HG03342 (cell line): Measurements from ENCODE around the gene EXO1.
"Not testable (repeated sequence)": the region's sequence is repeated elsewhere in the genome, so short reads cannot be mapped to it uniquely, and the experiment has no call there.

Experiments used
- ATAC-seq: cut with Tn5 transposase; IDR thresholded peaks from one replicate; pipeline ENCODE4 v1.9.1; 2021; ENCODE audit warnings: mild to moderate bottlenecking, moderate library complexity; ENCODE audit not compliant: unreplicated experiment

Gene EXO1

DNA sequence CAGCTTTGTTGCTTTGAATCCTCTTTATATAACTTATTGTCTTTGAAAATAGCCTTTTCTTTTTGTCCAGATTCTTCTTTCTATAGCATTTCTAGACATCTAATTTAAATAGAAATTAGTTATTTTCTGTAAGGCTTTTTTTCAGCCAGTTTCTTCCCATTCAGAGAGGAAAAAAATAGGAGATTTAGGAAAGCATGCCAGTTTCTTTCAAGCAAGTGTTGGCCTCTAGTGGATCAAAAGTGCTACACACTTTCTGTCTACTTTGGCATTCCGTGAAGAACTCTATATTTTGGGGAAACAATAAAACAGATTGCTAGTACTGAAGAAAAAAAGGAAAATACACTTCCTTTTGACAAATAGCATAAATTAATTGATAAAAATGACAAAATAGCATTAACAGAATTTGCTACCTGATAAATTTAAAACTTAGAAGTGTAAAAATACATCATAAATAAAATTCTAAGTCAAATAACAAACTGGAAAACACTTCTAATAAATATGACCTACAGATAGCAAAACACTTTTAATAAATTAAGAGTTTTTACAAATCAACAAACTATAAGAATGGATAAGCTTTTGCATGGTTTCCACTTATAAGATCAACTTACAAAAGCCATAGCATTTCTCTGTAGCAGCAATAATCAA is 13.1 kb upstream of the EXO1 start:
- no peak for ATAC-seq

DNA sequence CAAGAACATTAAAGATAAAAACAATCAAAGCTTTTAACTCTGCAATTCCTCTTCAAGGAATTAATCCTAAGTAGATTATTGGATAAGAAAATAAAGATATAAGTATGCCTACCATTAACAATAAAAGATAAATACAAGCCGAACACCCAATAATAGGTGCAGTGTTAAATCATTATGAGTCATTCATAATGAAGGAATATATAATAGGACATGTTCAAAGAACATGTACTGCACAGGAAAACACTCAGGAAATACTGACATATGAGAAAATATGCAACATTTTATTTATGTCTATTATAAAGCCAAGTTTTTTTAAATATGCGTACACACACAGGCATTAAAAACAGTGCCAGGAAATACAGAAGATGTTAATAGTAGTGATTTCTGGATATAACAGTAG is 11.1 kb upstream of the EXO1 start:
- no peak for ATAC-seq

GRCh38 chr1:241837416-241837815 is 10.6 kb upstream of the EXO1 start:
- no peak for ATAC-seq

GRCh38 chr1:241837901-241838300 is 10.1 kb upstream of the EXO1 start:
- ATAC-seq: no peak

- ATAC-seq: peak; percentile 61
Observed at GRCh38 chr1:241838897-241839296, 9.1 kb upstream of the EXO1 start.

DNA sequence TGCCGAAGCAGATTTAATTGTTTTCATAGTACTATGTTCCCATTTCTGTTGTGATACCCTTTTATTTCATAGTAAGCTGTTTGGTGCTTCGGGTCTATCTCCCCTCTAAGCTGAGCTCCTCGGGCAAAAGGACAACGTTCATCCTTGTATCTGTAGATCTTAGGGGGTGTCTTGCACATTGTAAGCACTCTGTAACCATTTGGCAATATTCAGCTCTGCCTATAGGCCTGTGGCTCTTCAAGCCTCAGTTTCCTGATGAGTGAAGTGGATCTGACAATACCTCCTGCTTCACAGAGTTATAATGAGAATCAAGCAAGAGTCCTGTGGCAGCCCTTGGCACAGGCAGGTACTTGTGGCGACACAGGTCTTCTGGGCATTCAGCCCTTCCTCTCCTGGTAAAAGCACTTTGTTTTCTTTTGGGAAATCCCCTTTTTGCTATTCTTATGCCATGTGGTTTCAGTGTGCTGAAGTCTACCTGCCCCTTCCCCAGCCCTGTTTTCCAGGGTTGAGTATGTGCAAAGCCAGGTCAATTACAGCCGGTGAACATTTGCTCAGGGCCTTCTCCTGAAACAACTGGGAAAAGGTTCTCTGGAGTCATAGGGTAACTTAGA is 8.5 kb upstream of the EXO1 start:
- peak; percentile 53 for ATAC-seq

GRCh38 chr1:241840164-241840563 is 7.8 kb upstream of the EXO1 start:
- no peak for ATAC-seq

DNA sequence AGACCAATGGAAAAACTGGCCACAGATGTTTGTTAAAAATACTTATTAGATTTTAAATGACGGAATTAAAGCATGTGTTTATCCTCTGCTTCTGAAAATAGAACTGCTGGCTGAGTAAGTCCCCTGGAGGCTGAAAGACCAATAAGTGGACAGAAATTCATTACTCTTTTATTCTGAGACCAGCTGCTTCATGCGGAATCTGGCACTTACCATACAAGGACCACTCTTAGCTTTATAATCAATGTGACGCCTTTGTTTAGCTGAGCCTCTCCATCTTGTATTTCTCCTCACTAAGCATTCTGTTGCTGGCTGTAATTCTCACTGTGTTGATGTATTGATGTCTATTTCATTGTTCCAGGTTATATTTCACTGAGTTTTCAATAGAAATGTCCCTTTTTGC is 6.3 kb upstream of the EXO1 start:
- no peak for ATAC-seq

DNA sequence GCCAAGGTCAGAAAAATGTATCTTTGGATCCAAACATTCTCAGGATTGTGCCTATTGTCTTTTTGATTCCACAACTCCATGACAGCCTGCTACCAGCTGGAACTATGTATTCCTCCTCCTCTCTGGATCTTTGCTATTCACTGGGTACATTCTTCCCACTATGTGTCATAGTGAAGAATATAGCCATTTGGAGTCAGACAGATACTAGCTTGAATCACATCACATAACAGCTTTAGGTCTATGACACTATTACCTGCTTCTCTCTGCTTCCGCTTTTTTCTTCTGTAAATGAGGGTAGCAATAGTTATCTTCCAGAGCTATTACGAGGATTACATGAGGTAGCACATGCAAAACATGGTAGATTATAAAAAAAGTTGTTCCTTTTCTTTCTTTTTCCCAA is 5.4 kb upstream of the EXO1 start:
- ATAC-seq: no peak

DNA sequence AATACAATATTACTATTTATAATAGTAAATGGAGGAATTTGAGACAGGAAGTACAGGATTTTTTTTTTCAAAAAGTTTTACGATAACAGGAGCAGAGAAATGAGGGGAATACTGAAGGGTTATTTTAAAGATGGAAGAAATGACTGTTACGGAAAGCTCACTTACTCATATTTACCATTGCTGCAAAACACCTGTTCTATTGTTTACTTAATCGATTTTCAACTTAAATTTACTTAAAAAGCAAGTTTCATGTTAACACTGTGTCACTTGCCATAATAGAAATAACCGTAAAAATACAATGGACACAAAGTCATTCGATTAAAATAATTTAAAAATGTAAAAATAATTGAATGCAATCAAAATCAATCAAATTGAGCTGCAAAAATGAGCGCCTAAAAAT is 3.4 kb upstream of the EXO1 start:
- no peak for ATAC-seq

- ATAC-seq: no peak
Observed at GRCh38 chr1:241846375-241846774, 1.6 kb upstream of the EXO1 start.

DNA sequence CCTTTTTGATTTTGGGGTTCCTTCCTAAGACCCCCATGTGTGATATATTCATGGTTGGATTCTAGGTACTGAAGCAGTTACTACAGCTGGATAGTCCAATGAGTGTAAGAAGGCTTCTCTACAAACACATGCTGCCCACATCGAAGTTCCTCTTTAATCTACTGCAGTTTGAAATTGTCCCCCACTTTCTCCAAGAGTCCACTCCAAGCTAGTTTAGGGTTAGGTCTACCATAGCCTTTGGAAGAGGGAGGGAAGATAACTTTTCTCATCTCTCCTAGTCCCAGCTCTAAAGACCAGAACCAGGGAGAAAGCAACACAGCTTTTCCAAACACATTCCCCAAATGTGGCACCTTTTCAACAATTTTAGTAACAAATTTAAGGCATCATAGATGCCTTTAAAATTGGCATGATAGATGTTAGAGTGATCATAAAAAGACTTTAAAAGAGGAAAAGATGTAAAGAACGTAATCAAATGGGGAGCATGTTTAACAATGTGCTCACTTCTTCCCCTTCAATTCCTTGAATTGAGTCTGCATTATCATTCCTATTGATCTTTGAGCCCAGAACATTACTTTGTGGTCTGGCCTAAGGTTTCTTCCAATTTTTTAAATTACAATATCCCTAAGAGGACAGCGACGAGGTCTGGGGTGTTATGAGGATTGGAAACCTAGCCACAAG is 1.0 kb upstream of the EXO1 start:
- ATAC-seq: no peak

DNA sequence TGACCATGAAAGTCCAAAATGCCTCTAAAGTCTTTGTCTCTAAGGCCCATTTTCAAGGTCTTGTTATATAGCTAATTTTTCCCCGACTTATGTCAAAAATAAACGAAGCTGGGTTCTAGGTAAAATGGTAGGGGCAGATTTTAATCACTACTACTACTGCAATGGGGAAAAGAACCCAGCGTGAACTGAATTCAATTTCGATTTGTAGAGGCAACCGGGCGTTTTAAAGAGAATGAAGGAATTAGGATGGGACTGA is 536 bp upstream of the EXO1 start:
- ATAC-seq: no peak

- ATAC-seq: no peak
Observed at GRCh38 chr1:241848686-241849344, 811 bp downstream of the EXO1 start.

DNA sequence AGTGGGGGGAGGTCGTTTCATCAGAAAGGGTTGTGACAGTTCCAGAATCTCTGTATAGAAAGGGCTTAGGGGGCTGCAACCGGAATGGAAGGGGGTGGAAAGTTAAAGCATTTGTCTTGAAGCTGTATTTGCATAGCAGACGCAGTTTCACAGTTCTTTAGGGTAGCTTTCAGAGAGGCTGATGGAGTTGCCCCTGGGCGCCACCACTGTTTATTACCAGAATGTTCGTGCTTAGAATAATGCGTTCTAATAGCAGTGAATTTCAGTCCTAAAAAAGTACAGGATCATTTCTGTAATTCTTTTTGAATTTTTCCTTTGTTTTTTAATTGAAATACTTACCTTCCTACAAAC is 1.3 kb downstream of the EXO1 start:
- ATAC-seq: no peak

DNA sequence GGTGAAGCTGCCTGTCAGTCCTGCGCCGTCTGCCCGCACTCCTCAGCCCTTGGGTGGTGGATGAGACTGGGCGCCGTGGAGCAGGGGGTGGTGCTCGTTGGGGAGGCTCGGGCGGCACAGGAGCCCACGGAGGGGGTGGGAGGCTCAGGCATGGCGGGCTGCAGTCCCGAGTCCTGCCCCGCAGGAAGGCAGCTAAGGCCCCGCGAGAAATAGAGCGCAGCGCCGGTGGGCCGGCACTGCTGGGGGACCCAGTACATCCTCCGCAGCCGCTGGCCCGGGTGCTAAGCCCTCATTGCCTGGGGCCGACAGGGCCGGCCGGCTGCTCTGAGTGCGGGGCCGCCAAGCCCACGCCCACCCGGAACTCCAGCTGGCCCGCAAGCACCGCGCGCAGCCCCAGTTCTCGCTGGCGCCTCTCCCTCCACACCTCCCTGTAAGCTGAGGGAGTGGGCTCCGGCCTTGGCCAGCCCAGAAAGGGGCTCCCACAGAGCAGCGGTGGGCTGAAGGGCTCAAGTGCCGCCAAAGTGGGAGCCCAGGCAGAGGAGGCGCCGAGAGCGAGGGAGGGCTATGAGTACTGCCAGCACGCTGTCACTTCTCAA is 7.6 kb downstream of the EXO1 start:
- not testable (repeated sequence) for ATAC-seq

DNA sequence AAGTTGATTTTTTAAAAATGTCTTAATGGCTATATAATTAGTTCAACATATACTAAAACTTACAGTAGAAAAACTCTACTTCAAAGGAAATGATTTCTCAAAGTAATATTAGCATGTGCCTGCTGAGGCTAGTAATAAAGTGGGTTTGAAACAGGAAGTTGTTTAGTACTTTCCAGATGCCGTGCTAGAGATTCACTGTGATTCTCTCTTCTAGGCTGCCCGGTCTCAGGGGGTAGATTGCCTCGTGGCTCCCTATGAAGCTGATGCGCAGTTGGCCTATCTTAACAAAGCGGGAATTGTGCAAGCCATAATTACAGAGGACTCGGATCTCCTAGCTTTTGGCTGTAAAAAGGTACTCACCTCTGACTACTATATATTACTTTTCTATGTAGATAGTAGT is 9.1 kb downstream of the EXO1 start:
- peak; percentile 79 for ATAC-seq

GRCh38 chr1:241860922-241861321 is 12.9 kb downstream of the EXO1 start:
- no peak for ATAC-seq

- no peak for ATAC-seq
Observed at GRCh38 chr1:241869022-241869421, 21.0 kb downstream of the EXO1 start.

GRCh38 chr1:241870336-241870735 is 22.3 kb downstream of the EXO1 start:
- no peak for ATAC-seq

GRCh38 chr1:241870746-241871430 is 22.9 kb downstream of the EXO1 start:
- ATAC-seq: no peak
